PC-3 (cell line): Measurements from ENCODE around the gene RRAS. TPM values are rescaled to one million over a fixed set of nuclear protein-coding genes. Genes with fewer than 3 reads are reported as not detected.
A peak's percentile ranks its signal among the peaks of the same experiment; 100 is the strongest.

ENCODE experiments used
- ATAC-seq: fragments of 200-7000 bp; cut with Tn5 transposase; 2 replicates; pipeline ENCODE4 v1.9.1; 2020; ENCODE audit warnings: mild to moderate bottlenecking, moderate library complexity
- BruUV-seq: library from RNA; stranded (reverse); fragments of 400-500 nt; replicated peaks from 2 replicates; lab custom pipeline; 2021; lab: Mats Ljungman, UMichigan
- CTCF ChIA-PET: fragments of 300-600 bp; sonication (Branson Sonifier 250); formaldehyde crosslinking; loops from one replicate; lab custom pipeline; 2022; ENCODE audit warnings: antibody characterized with exemption; lab: Charles Lee
- POLR2A ChIA-PET: fragments of 300-600 bp; sonication (Branson Sonifier 250); formaldehyde crosslinking; loops from one replicate; lab custom pipeline; 2022; ENCODE audit warnings: antibody characterized with exemption; ENCODE audit not compliant: unreplicated experiment; lab: Charles Lee
- DNase-seq: peaks from one replicate; pipeline ENCODE4 v3.0.0-alpha.2; 2015
- H2AFZ ChIP-seq: fragments of 300-600 bp; sonication (generic); 2 replicates; pipeline ENCODE4 v1.6.0; 2016; ENCODE audit warnings: antibody characterized with exemption, low read length
- H3F3A ChIP-seq: fragments of 300-600 bp; sonication (generic); one replicate; pipeline ENCODE4 v1.6.0; 2017; ENCODE audit warnings: antibody characterized with exemption, low read length, control low read depth, mild to moderate bottlenecking; ENCODE audit not compliant: unreplicated experiment
- H3K27ac ChIP-seq: fragments of 300-600 bp; sonication (generic); 2 replicates; pipeline ENCODE4 v1.5.1; 2016; ENCODE audit warnings: mild to moderate bottlenecking, low read length
- H3K27me3 ChIP-seq: fragments of 300-600 bp; sonication (generic); 2 replicates; pipeline ENCODE4 v1.6.1; 2016; ENCODE audit warnings: low read length, mixed read lengths
- H3K36me3 ChIP-seq: fragments of 300-600 bp; sonication (generic); 2 replicates; pipeline ENCODE4 v1.6.1; 2016; ENCODE audit warnings: low read depth, mixed run types, low read length, mixed read lengths
- H3K4me1 ChIP-seq: fragments of 300-600 bp; sonication (generic); 2 replicates; pipeline ENCODE4 v1.5.1; 2016; ENCODE audit warnings: low read length; ENCODE audit not compliant: insufficient read depth
- H3K4me2 ChIP-seq: fragments of 300-600 bp; sonication (generic); 2 replicates; pipeline ENCODE4 v1.6.0; 2016; ENCODE audit warnings: low read length
- H3K4me3 ChIP-seq: fragments of 300-600 bp; sonication (generic); 2 replicates; pipeline ENCODE4 v1.5.1; 2016; ENCODE audit warnings: mild to moderate bottlenecking, low read length, mixed read lengths
- H3K79me2 ChIP-seq: fragments of 300-600 bp; sonication (generic); 2 replicates; pipeline ENCODE4 v1.6.1; 2017; ENCODE audit warnings: low read length, mixed read lengths
- H3K9ac ChIP-seq: fragments of 300-600 bp; sonication (generic); 2 replicates; pipeline ENCODE4 v1.6.0; 2016; ENCODE audit warnings: mild to moderate bottlenecking, low read length
- H3K9me2 ChIP-seq: fragments of 300-600 bp; sonication (generic); replicated peaks from 2 replicates; pipeline ENCODE4 v1.6.1; 2016; ENCODE audit warnings: mixed run types, low read length, mixed read lengths
- H3K9me3 ChIP-seq: fragments of 300-600 bp; sonication (generic); 2 replicates; pipeline ENCODE4 v1.6.1; 2016; ENCODE audit warnings: low read length, mixed read lengths
- H4K20me1 ChIP-seq: fragments of 300-600 bp; sonication (generic); 2 replicates; pipeline ENCODE4 v1.6.1; 2016; ENCODE audit warnings: low read length, mixed read lengths
- EZH2 ChIP-seq: fragments of 300-600 bp; sonication (generic); IDR thresholded peaks from one replicate; pipeline ENCODE4 v1.6.1; 2017; ENCODE audit warnings: antibody characterized with exemption, mild to moderate bottlenecking, low read length; ENCODE audit not compliant: unreplicated experiment
- EZH2phosphoT487 ChIP-seq: fragments of 300-600 bp; sonication (generic); IDR thresholded peaks from 2 replicates; pipeline ENCODE4 v1.6.1; 2018; ENCODE audit warnings: mild to moderate bottlenecking, antibody characterized with exemption, low read length, borderline replicate concordance
- intact Hi-C: fragments of 100-400 bp; cut with micrococcal nuclease; formaldehyde crosslinking; loops from 2 replicates; pipeline ENCODE4 v1.9.0; 2023
- total RNA-seq: library from RNA; depleted of rRNA; stranded (reverse); fragments of >200 nt; gene quantifications from 2 replicates; pipeline ENCODE4 v1.2.3, GENCODE V29; 2014
- TF ChIP-seq, protein P1 (sequence below): fragments of 300-600 bp; sonication (generic); conservative IDR thresholded peaks from 2 replicates; pipeline ENCODE4 v1.5.1; 2017; ENCODE audit warnings: antibody characterized with exemption, low read depth, mild to moderate bottlenecking, low read length

The RRAS gene
- total RNA-seq, 1 experiment from 2014 or later: 32.0 TPM

DNA sequence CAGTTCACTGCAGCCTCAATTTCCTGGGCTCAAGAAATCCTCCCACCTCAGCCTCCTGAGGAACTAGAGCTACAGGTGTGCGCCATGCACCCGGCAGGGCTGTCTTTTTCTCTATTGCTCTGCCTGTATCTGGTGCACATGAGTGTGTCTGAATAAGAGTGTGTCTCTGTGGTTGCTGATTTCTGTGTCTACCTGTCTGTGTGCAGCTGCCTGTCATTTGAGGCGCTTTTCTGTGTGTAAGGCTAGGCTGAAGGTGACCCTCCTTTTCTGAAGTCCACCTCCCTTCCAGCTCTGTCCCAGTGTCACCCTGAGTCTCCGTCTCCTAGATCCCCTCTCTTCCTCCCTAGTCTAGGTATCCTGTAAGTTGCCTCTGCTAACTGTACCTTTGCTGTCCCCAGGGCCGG is 50.4 kb downstream of the RRAS start:
- DNase-seq (no peak), ATAC-seq (peak; percentile 1; the same call in 1 of the 2 replicates)
- ChIA-PET CTCF (no interaction called here), POLR2A (interaction anchor here (0.9 to 1.0 kb wide), 2 partner anchors 51 to 52 kb away, joined by 3 to 9 read pairs; partner anchors contain the start of genes RRAS and SCAF1)
- no peaks in the 10 kb centered on the region for H3K9me3 ChIP-seq
- no TSS peak for BruUV-seq
- intact Hi-C loops: no loop called here
- TF ChIP-seq EZH2: no peak
- TF ChIP-seq, protein P1, sequence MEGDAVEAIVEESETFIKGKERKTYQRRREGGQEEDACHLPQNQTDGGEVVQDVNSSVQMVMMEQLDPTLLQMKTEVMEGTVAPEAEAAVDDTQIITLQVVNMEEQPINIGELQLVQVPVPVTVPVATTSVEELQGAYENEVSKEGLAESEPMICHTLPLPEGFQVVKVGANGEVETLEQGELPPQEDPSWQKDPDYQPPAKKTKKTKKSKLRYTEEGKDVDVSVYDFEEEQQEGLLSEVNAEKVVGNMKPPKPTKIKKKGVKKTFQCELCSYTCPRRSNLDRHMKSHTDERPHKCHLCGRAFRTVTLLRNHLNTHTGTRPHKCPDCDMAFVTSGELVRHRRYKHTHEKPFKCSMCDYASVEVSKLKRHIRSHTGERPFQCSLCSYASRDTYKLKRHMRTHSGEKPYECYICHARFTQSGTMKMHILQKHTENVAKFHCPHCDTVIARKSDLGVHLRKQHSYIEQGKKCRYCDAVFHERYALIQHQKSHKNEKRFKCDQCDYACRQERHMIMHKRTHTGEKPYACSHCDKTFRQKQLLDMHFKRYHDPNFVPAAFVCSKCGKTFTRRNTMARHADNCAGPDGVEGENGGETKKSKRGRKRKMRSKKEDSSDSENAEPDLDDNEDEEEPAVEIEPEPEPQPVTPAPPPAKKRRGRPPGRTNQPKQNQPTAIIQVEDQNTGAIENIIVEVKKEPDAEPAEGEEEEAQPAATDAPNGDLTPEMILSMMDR: no peak
- no peak for TF ChIP-seq EZH2phosphoT487
- H3K4me2 ChIP-seq: no peak overlapping the region
- peaks cover 6% of the 10 kb centered on the region; the same call in 1 of the 2 replicates for H4K20me1 ChIP-seq
- H3K36me3 ChIP-seq: peaks cover 7% of the 10 kb centered on the region; the same call in 1 of the 2 replicates
- H3K9me2 ChIP-seq: no peaks in the 10 kb centered on the region
- no peaks in the 10 kb centered on the region for H3K27me3 ChIP-seq
- peaks cover 7% of the 10 kb centered on the region; the same call in 1 of the 2 replicates for H3K4me1 ChIP-seq
- H3K79me2 ChIP-seq: peaks cover 35% of the 10 kb centered on the region
- no peak overlapping the region for H3K9ac ChIP-seq
- no peak overlapping the region for H3K27ac ChIP-seq
- no peak overlapping the region for H3K4me3 ChIP-seq
- H2AFZ ChIP-seq: no peak overlapping the region
- H3F3A ChIP-seq: no peaks in the 10 kb centered on the region

DNA sequence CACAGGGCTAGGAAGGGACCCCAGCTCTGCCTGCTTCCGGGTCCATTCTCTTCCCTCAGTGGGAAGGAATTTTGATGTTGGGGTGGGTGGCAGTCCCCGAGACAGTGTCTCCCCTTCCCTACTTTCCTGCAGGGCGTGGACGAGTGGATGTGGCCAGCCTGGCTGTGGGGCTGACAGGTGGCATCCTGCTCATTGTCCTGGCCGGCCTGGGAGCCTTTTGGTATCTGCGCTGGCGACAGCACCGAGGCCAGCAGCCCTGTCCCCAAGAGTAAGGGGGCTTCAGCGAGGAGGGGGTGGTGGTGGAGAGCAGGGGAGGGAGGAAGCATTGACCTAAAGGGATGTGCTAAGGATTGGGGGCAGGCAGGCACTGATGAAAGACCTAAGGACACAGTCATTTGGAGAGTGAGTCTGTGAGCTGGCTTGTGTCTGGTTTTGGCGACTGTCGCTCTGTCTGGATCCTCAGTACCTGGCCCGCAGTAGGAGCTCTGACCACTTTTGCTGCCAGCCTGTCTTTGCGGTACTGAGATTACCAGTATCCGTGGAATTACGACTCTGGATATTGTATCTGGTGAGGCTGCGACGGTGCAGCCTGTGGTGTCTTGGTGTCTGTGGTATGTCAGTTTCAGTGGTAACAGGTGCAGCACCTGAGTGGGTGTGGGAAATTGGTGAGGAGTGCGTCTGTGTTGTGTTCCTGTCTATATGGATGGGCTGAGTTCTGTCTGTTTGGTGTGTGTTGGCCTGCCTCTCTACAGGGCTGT is 51.4 kb downstream of the RRAS start:
- Histone ChIP-seq H3K36me3 (no peaks in the 10 kb centered on the region), H2AFZ (no peak overlapping the region), H3K4me2 (no peak overlapping the region), H3K79me2 (peaks cover 26% of the 10 kb centered on the region), H4K20me1 (peaks cover under 1% of the 10 kb centered on the region; the same call in 1 of the 2 replicates), H3K9ac (no peak overlapping the region), H3K9me2 (no peaks in the 10 kb centered on the region), H3K27ac (no peak overlapping the region), H3K27me3 (no peaks in the 10 kb centered on the region), H3K4me1 (peaks cover 1% of the 10 kb centered on the region; the same call in 1 of the 2 replicates), H3K4me3 (no peak overlapping the region), H3K9me3 (no peaks in the 10 kb centered on the region), H3F3A (no peaks in the 10 kb centered on the region)
- intact Hi-C loops: no loop called here
- ChIA-PET POLR2A (no interaction called here), CTCF (no interaction called here)
- ATAC-seq (no peak), DNase-seq (no peak)
- TF ChIP-seq EZH2phosphoT487: no peak
- TF ChIP-seq EZH2: no peak
- TF ChIP-seq, protein P1: no peak
- no TSS peak for BruUV-seq

DNA sequence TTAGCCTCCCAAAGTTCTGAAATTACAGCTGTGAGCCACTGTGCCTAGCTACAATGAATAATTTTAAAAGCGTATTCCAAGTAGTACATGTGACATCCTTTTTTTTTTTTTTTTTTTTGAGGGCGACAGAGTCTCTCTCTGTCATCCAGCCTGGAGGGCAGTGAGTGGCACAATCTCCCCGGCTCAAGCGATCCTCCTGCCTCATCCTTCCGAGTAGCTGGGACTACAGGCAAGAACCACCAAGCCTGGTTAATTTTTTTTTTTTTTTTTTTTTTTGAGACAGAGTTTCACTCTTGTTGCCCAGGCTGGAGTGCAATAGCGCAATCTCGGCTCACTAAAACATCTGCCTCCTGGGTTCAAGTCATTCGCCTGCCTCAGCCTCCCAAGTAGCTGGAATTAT is 52.7 kb downstream of the RRAS start:
- ATAC-seq (no peak), DNase-seq (no peak)
- Histone ChIP-seq H3K9ac (no peak overlapping the region), H4K20me1 (no peaks in the 10 kb centered on the region), H3F3A (no peaks in the 10 kb centered on the region), H3K4me2 (no peak overlapping the region), H2AFZ (no peak overlapping the region), H3K79me2 (peaks cover 14% of the 10 kb centered on the region), H3K9me2 (no peaks in the 10 kb centered on the region), H3K36me3 (no peaks in the 10 kb centered on the region), H3K4me3 (no peak overlapping the region), H3K27me3 (no peaks in the 10 kb centered on the region), H3K9me3 (no peaks in the 10 kb centered on the region), H3K4me1 (no peaks in the 10 kb centered on the region; the same call in 1 of the 2 replicates), H3K27ac (no peak overlapping the region)
- BruUV-seq: no TSS peak
- intact Hi-C loops: no loop called here
- TF ChIP-seq EZH2phosphoT487 (no peak), EZH2 (no peak)
- TF ChIP-seq, protein P1: no peak
- ChIA-PET CTCF (interaction anchor here (0.5 to 0.6 kb wide), 2 partner anchors 91 to 813 kb away, joined by 4 to 5 read pairs; partner anchors contain the start of gene RPS11), POLR2A (no interaction called here)
